Activated CD8-positive, alpha-beta T cell treated with anti-CD3 and anti-CD28 coated beads, Interleukin-2, amount 10 ng/mL, durations not matched to agents 7 days and 5 days (primary cell): Measurements from ENCODE around the gene OXNAD1. TPM values are rescaled to one million over a fixed set of nuclear protein-coding genes. Genes with fewer than 3 reads are reported as not detected.

Source experiments
- ATAC-seq: fragments of 150-1000 bp; cut with Tn5 transposase; one replicate; pipeline ENCODE4 v1.10.0; 2021; ENCODE audit warnings: moderate library complexity
- CTCF ChIA-PET: fragments of 350-600 bp; sonication (Branson Sonifier 250); formaldehyde crosslinking; loops from one replicate; lab custom pipeline; 2021; ENCODE audit warnings: antibody characterized with exemption; lab: Charles Lee
- POLR2A ChIA-PET: fragments of 350-600 bp; sonication (Branson Sonifier 250); formaldehyde crosslinking; loops from one replicate; lab custom pipeline; 2021; ENCODE audit warnings: antibody characterized with exemption; lab: Charles Lee
- DNase-seq: peaks from one replicate; pipeline ENCODE4 v3.0.0-alpha.2; 2020
- H3K27ac Mint-ChIP-seq: one replicate; pipeline ENCODE4 v1.8.0; 2021; ENCODE audit warnings: mild to moderate bottlenecking, mixed read lengths
- H3K27me3 Mint-ChIP-seq: one replicate; pipeline ENCODE4 v1.8.0; 2021; ENCODE audit warnings: low read depth, mixed read lengths
- H3K36me3 Mint-ChIP-seq: one replicate; pipeline ENCODE4 v1.8.0; 2021; ENCODE audit warnings: low read depth, mixed read lengths
- H3K4me1 Mint-ChIP-seq: one replicate; pipeline ENCODE4 v1.8.0; 2021; ENCODE audit warnings: low read depth, mixed read lengths
- H3K4me3 Mint-ChIP-seq: one replicate; pipeline ENCODE4 v1.8.0; 2021; ENCODE audit warnings: mild to moderate bottlenecking, mixed read lengths
- H3K9me3 Mint-ChIP-seq: one replicate; pipeline ENCODE4 v1.8.0; 2022; ENCODE audit warnings: mixed read lengths; ENCODE audit not compliant: insufficient read depth
- total RNA-seq, 2 experiments: library from RNA; stranded (reverse); gene quantifications; one replicate each; pipeline ENCODE4 v1.2.3, GENCODE V29; 2021

Gene OXNAD1
- total RNA-seq, 2 experiments from 2014 or later = 68.2 to 69.1 TPM

GRCh38 chr3:16236030-16236639 lies 28.9 kb upstream of the OXNAD1 start:
- POLR2A ChIA-PET = no interaction called here
- Mint-ChIP-seq H3K27me3 (peaks cover 4% of the 10 kb centered on the region), H3K27ac (no peak overlapping the region), H3K9me3 (no peaks in the 10 kb centered on the region), H3K36me3 (no peaks in the 10 kb centered on the region), H3K4me1 (peaks cover 5% of the 10 kb centered on the region), H3K4me3 (no peak overlapping the region)
- ATAC-seq (no peak), DNase-seq (no peak)
- CTCF ChIA-PET = interaction anchor here (1.0 kb wide), 1 partner anchor 12 kb away, joined by 3 read pairs; no protein-coding TSS in a partner anchor

- peaks cover 5% of the 10 kb centered on the region for H3K4me1 Mint-ChIP-seq
- H3K27me3 Mint-ChIP-seq = peaks cover 3% of the 10 kb centered on the region
- no peaks in the 10 kb centered on the region for H3K36me3 Mint-ChIP-seq
- no peak for ATAC-seq
- no peaks in the 10 kb centered on the region for H3K9me3 Mint-ChIP-seq
- DNase-seq = no peak
- H3K4me3 Mint-ChIP-seq = no peak overlapping the region
- POLR2A ChIA-PET = no interaction called here
- no peak overlapping the region for H3K27ac Mint-ChIP-seq
- CTCF ChIA-PET = no interaction called here
Observed at GRCh38 chr3:16236856-16237393, 28.1 kb upstream of the OXNAD1 start.

GRCh38 chr3:16239086-16239770 lies 25.8 kb upstream of the OXNAD1 start:
- Mint-ChIP-seq H3K27me3 (peaks cover 3% of the 10 kb centered on the region), H3K27ac (no peak overlapping the region), H3K4me1 (peaks cover 9% of the 10 kb centered on the region), H3K36me3 (no peaks in the 10 kb centered on the region), H3K4me3 (no peak overlapping the region), H3K9me3 (no peaks in the 10 kb centered on the region)
- no peak for DNase-seq
- ChIA-PET CTCF (no interaction called here), POLR2A (no interaction called here)
- no peak for ATAC-seq

- Mint-ChIP-seq H3K9me3 (no peaks in the 10 kb centered on the region), H3K36me3 (no peaks in the 10 kb centered on the region), H3K4me1 (peaks cover 9% of the 10 kb centered on the region), H3K4me3 (no peak overlapping the region), H3K27me3 (peaks cover 3% of the 10 kb centered on the region), H3K27ac (no peak overlapping the region)
- POLR2A ChIA-PET = no interaction called here
- DNase-seq (no peak), ATAC-seq (no peak)
- CTCF ChIA-PET = no interaction called here
Observed at GRCh38 chr3:16239780-16240179, 25.2 kb upstream of the OXNAD1 start.

- Mint-ChIP-seq H3K4me3 (no peak overlapping the region), H3K4me1 (peaks cover 9% of the 10 kb centered on the region), H3K36me3 (no peaks in the 10 kb centered on the region), H3K27me3 (peaks cover 3% of the 10 kb centered on the region), H3K27ac (no peak overlapping the region), H3K9me3 (no peaks in the 10 kb centered on the region)
- POLR2A ChIA-PET = no interaction called here
- ATAC-seq = no peak
- CTCF ChIA-PET = no interaction called here
- no peak for DNase-seq
Observed at GRCh38 chr3:16240229-16241023, 24.6 kb upstream of the OXNAD1 start.

- ATAC-seq (no peak), DNase-seq (no peak)
- POLR2A ChIA-PET = no interaction called here
- Mint-ChIP-seq H3K4me3 (no peak overlapping the region), H3K36me3 (no peaks in the 10 kb centered on the region), H3K9me3 (no peaks in the 10 kb centered on the region), H3K27me3 (peaks cover 3% of the 10 kb centered on the region), H3K27ac (no peak overlapping the region), H3K4me1 (peaks cover 9% of the 10 kb centered on the region)
- CTCF ChIA-PET = no interaction called here
Observed at GRCh38 chr3:16241225-16241624, 23.8 kb upstream of the OXNAD1 start.

GRCh38 chr3:16242177-16242576 lies 22.8 kb upstream of the OXNAD1 start:
- Mint-ChIP-seq H3K4me1 (peaks cover 14% of the 10 kb centered on the region), H3K4me3 (no peak overlapping the region), H3K27me3 (peaks cover 3% of the 10 kb centered on the region), H3K36me3 (no peaks in the 10 kb centered on the region), H3K9me3 (no peaks in the 10 kb centered on the region), H3K27ac (no peak overlapping the region)
- ChIA-PET POLR2A (no interaction called here), CTCF (interaction anchor here (1.4 kb wide), 1 partner anchor 193 kb away, joined by 7 read pairs; no protein-coding TSS in a partner anchor)
- DNase-seq = no peak
- ATAC-seq = no peak

- H3K4me3 Mint-ChIP-seq = no peak overlapping the region
- H3K4me1 Mint-ChIP-seq = peaks cover 16% of the 10 kb centered on the region
- DNase-seq (no peak), ATAC-seq (no peak)
- POLR2A ChIA-PET = interaction anchor here (0.6 kb wide), 1 partner anchor 169 kb away, joined by 5 read pairs; no protein-coding TSS in a partner anchor
- H3K36me3 Mint-ChIP-seq = no peaks in the 10 kb centered on the region
- H3K27ac Mint-ChIP-seq = no peak overlapping the region
- H3K27me3 Mint-ChIP-seq = peaks cover 3% of the 10 kb centered on the region
- CTCF ChIA-PET = interaction anchor here (0.7 to 1.9 kb wide), 5 partner anchors 9 to 195 kb away, joined by 3 to 12 read pairs (median 3); no protein-coding TSS in a partner anchor
- no peaks in the 10 kb centered on the region for H3K9me3 Mint-ChIP-seq
Observed at GRCh38 chr3:16243706-16244490, 21.1 kb upstream of the OXNAD1 start.

- H3K36me3 Mint-ChIP-seq = no peaks in the 10 kb centered on the region
- no peaks in the 10 kb centered on the region for H3K9me3 Mint-ChIP-seq
- H3K27me3 Mint-ChIP-seq = peaks cover 3% of the 10 kb centered on the region
- no peak for ATAC-seq
- ChIA-PET POLR2A (no interaction called here), CTCF (interaction anchor here (0.8 to 1.6 kb wide), 3 partner anchors 35 to 196 kb away, joined by 4 to 5 read pairs (median 4); no protein-coding TSS in a partner anchor)
- DNase-seq = no peak
- no peak overlapping the region for H3K4me3 Mint-ChIP-seq
- peaks cover 15% of the 10 kb centered on the region for H3K4me1 Mint-ChIP-seq
- no peak overlapping the region for H3K27ac Mint-ChIP-seq
Observed at GRCh38 chr3:16245609-16246008, 19.4 kb upstream of the OXNAD1 start.

- Mint-ChIP-seq H3K36me3 (no peaks in the 10 kb centered on the region), H3K4me1 (peaks cover 12% of the 10 kb centered on the region), H3K27me3 (no peaks in the 10 kb centered on the region), H3K27ac (no peak overlapping the region), H3K9me3 (no peaks in the 10 kb centered on the region), H3K4me3 (no peak overlapping the region)
- ChIA-PET POLR2A (no interaction called here), CTCF (interaction anchor here (0.7 to 2.6 kb wide), 12 partner anchors 11 to 1045 kb away, joined by 3 to 18 read pairs (median 5); partner anchors contain the start of genes DPH3 and OXNAD1)
- ATAC-seq = peak; percentile 90
- DNase-seq = peak; percentile 86
Observed at GRCh38 chr3:16247282-16248061, 17.5 kb upstream of the OXNAD1 start.
